Measurements from ENCODE around the gene TPRG1. TPM values are rescaled to one million over a fixed set of nuclear protein-coding genes. Genes with fewer than 3 reads are reported as not detected.

TPRG1 gene
- total RNA-seq, 1 experiment from 2014 or later, result 0.55 TPM

GRCh38 chr3:189368384-189368783, 196.6 kb downstream of the TPRG1 start:
- CTCF ChIA-PET, result no interaction called here
- Mint-ChIP-seq H3K36me3 (no peaks in the 10 kb centered on the region), H3K27ac (no peak overlapping the region), H3K27me3 (ENCODE audit: low read depth) (no peaks in the 10 kb centered on the region), H3K4me1 (peaks cover 30% of the 10 kb centered on the region), H3K9me3 (no peaks in the 10 kb centered on the region), H3K4me3 (no peak overlapping the region)
- DNase-seq (ENCODE audit: low spot score) (no peak), ATAC-seq (no peak)
- TF ChIP-seq NFE2L1 (CRISPR knock-in tag; IDR thresholded peaks at IDR 0.05) (no peak), NR2C2 (CRISPR knock-in tag; IDR thresholded peaks at IDR 0.05) (no peak), JUN (CRISPR knock-in tag; IDR thresholded peaks at IDR 0.05) (no peak), NFYB (CRISPR knock-in tag; conservative IDR thresholded peaks at IDR 0.05; ENCODE audit: low read depth) (no peak), NFATC4 (CRISPR knock-in tag; IDR thresholded peaks at IDR 0.05) (no peak), RORB (CRISPR knock-in tag; IDR thresholded peaks at IDR 0.05) (no peak), GABPB1 (CRISPR knock-in tag; IDR thresholded peaks at IDR 0.05) (no peak), FOXJ3 (CRISPR knock-in tag; IDR thresholded peaks at IDR 0.05; ENCODE audit: borderline replicate concordance) (no peak), IRF2 (CRISPR knock-in tag; IDR thresholded peaks at IDR 0.05; ENCODE audit: borderline replicate concordance, low read depth) (no peak), EMX1 (CRISPR knock-in tag; IDR thresholded peaks at IDR 0.05) (no peak), MYBL2 (CRISPR knock-in tag; IDR thresholded peaks at IDR 0.05) (no peak), CREM (CRISPR knock-in tag; IDR thresholded peaks at IDR 0.05) (no peak), CBFB (CRISPR knock-in tag; IDR thresholded peaks at IDR 0.05; ENCODE audit: low read depth) (no peak), AR (CRISPR knock-in tag; IDR thresholded peaks at IDR 0.05) (no peak), GTF2I (CRISPR knock-in tag; conservative IDR thresholded peaks at IDR 0.05) (no peak), SMAD3 (CRISPR knock-in tag; IDR thresholded peaks at IDR 0.05; ENCODE audit: borderline replicate concordance) (no peak), ZNF232 (CRISPR knock-in tag; IDR thresholded peaks at IDR 0.05) (no peak)
- POLR2A ChIA-PET, result no interaction called here

DNA sequence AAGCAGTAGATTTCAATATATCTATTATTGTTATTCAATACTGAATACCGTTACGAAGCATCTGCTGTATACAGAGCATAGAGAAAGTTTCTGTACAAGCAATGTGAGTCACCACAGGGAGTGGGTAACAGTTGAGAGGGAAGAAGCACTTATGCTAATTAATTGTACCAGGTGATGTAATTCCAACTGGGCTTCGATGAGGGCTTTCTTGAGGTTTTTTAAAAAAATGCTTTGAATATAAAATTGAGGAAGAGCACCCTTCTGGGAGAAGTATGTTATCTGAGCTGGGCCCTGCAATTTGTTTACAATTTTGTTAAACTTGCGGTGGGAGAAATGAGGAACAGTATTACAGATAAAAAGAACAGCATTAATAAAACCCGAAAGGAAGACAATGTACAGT, 197.9 kb downstream of the TPRG1 start:
- Mint-ChIP-seq H3K4me1 (peaks cover 30% of the 10 kb centered on the region), H3K9me3 (no peaks in the 10 kb centered on the region), H3K27ac (no peak overlapping the region), H3K27me3 (ENCODE audit: low read depth) (no peaks in the 10 kb centered on the region), H3K36me3 (no peaks in the 10 kb centered on the region), H3K4me3 (no peak overlapping the region)
- no peak; the same call in 1 of the 2 replicates for ATAC-seq
- ChIA-PET CTCF (no interaction called here), POLR2A (interaction anchor here (1.1 kb wide), 1 partner anchor 15 kb away, joined by 3 read pairs; no protein-coding TSS in a partner anchor)
- no peak for TF ChIP-seq RELA (CRISPR knock-in tag; IDR thresholded peaks at IDR 0.05; ENCODE audit: borderline replicate concordance)
- no peak for TF ChIP-seq ZBTB21 (CRISPR knock-in tag; IDR thresholded peaks at IDR 0.05; ENCODE audit: borderline replicate concordance)
- no peak for TF ChIP-seq ELF4 (CRISPR knock-in tag; IDR thresholded peaks at IDR 0.05; ENCODE audit: low read depth)
- no peak for DNase-seq (ENCODE audit: low spot score)

GRCh38 chr3:189372243-189372642, 200.5 kb downstream of the TPRG1 start:
- Mint-ChIP-seq H3K27ac (no peak overlapping the region), H3K9me3 (peaks cover 8% of the 10 kb centered on the region), H3K36me3 (peaks cover 4% of the 10 kb centered on the region; the same call in 1 of the 2 replicates), H3K4me1 (peaks cover 30% of the 10 kb centered on the region), H3K4me3 (no peak overlapping the region), H3K27me3 (ENCODE audit: low read depth) (no peaks in the 10 kb centered on the region)
- CTCF ChIA-PET, result no interaction called here
- POLR2A ChIA-PET, result no interaction called here
- ATAC-seq (no peak), DNase-seq (ENCODE audit: low spot score) (no peak)
- TF ChIP-seq ZNF138 (CRISPR knock-in tag; conservative IDR thresholded peaks at IDR 0.05) (no peak), SMAD4 (CRISPR knock-in tag; IDR thresholded peaks at IDR 0.05) (no peak), AR (CRISPR knock-in tag; IDR thresholded peaks at IDR 0.05) (no peak), CDX4 (CRISPR knock-in tag; IDR thresholded peaks at IDR 0.05; ENCODE audit: borderline replicate concordance) (no peak), IRF1 (CRISPR knock-in tag; IDR thresholded peaks at IDR 0.05) (no peak), MXD4 (CRISPR knock-in tag; IDR thresholded peaks at IDR 0.05; ENCODE audit: borderline replicate concordance) (no peak), ATF1 (CRISPR knock-in tag; IDR thresholded peaks at IDR 0.05) (no peak), RORB (CRISPR knock-in tag; IDR thresholded peaks at IDR 0.05) (no peak), NR1H2 (CRISPR knock-in tag; IDR thresholded peaks at IDR 0.05) (no peak)
- TF ChIP-seq, protein P1, sequence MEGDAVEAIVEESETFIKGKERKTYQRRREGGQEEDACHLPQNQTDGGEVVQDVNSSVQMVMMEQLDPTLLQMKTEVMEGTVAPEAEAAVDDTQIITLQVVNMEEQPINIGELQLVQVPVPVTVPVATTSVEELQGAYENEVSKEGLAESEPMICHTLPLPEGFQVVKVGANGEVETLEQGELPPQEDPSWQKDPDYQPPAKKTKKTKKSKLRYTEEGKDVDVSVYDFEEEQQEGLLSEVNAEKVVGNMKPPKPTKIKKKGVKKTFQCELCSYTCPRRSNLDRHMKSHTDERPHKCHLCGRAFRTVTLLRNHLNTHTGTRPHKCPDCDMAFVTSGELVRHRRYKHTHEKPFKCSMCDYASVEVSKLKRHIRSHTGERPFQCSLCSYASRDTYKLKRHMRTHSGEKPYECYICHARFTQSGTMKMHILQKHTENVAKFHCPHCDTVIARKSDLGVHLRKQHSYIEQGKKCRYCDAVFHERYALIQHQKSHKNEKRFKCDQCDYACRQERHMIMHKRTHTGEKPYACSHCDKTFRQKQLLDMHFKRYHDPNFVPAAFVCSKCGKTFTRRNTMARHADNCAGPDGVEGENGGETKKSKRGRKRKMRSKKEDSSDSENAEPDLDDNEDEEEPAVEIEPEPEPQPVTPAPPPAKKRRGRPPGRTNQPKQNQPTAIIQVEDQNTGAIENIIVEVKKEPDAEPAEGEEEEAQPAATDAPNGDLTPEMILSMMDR (IDR thresholded peaks at IDR 0.05), result no peak
